Loucy (cell line): Measurements from ENCODE around the gene PACRG.

Experiments used
- CTCF ChIP-seq: fragments of 200-600 bp; sonication (generic); conservative IDR thresholded peaks from 2 replicates; pipeline ENCODE4 v1.5.1; 2014; ENCODE audit warnings: mild to moderate bottlenecking, antibody characterized with exemption, low read length
- EZH2phosphoT487 ChIP-seq: fragments of 200-600 bp; IDR thresholded peaks from 2 replicates; pipeline ENCODE4 v1.6.1; 2018; ENCODE audit warnings: antibody characterized with exemption, mild to moderate bottlenecking, moderate library complexity, borderline replicate concordance

- TF ChIP-seq CTCF: no peak
- TF ChIP-seq EZH2phosphoT487: no peak
Observed at GRCh38 chr6:162857326-162857725, 129.6 kb downstream of the PACRG start.
